Activated B cell treated with CpG ODN at 0.5 μM for 24 hours (primary cell): ENCODE measurements around the gene CHD5. TPM values are rescaled to one million over a fixed set of nuclear protein-coding genes. Genes with fewer than 3 reads are reported as not detected.
A peak's percentile ranks its signal among the peaks of the same experiment; 100 is the strongest.

Source experiments
- ATAC-seq: fragments of 200-7000 bp; cut with Tn5 transposase; one replicate; pipeline ENCODE4 v1.10.0; 2021; ENCODE audit warnings: low read depth, mild to moderate bottlenecking, moderate library complexity
- CTCF ChIA-PET: fragments of 350-600 bp; sonication (Branson Sonifier 250); formaldehyde crosslinking; loops from one replicate; lab custom pipeline; 2021; ENCODE audit warnings: antibody characterized with exemption; lab: Charles Lee
- POLR2A ChIA-PET: fragments of 350-600 bp; sonication (Branson Sonifier 250); formaldehyde crosslinking; loops from one replicate; lab custom pipeline; 2021; ENCODE audit warnings: antibody characterized with exemption; lab: Charles Lee
- DNase-seq: peaks from one replicate; pipeline ENCODE4 v3.0.0; 2022
- H3K27ac Mint-ChIP-seq: one replicate; pipeline ENCODE4 v1.8.0; 2020; ENCODE audit warnings: mixed read lengths
- H3K27me3 Mint-ChIP-seq: one replicate; pipeline ENCODE4 v1.8.0; 2021; ENCODE audit warnings: mixed read lengths
- H3K36me3 Mint-ChIP-seq: one replicate; pipeline ENCODE4 v1.8.0; 2021; ENCODE audit warnings: low read depth, mixed read lengths
- H3K4me1 Mint-ChIP-seq: one replicate; pipeline ENCODE4 v1.8.0; 2021; ENCODE audit warnings: mixed read lengths
- H3K4me3 Mint-ChIP-seq: one replicate; pipeline ENCODE4 v1.8.0; 2020; ENCODE audit warnings: mild to moderate bottlenecking, mixed read lengths
- H3K9me3 Mint-ChIP-seq: one replicate; pipeline ENCODE4 v1.8.0; 2020; ENCODE audit warnings: mixed read lengths
- intact Hi-C: fragments of 100-400 bp; cut with micrococcal nuclease; formaldehyde crosslinking; loops from one replicate; pipeline ENCODE4 v1.15.1; 2024
- total RNA-seq: library from RNA; stranded (reverse); gene quantifications from 2 replicates; pipeline ENCODE4 v1.2.3, GENCODE V29; 2022
- TF ChIP-seq, protein P1 (sequence below): fragments of 200-600 bp; IDR thresholded peaks from one replicate; pipeline ENCODE4 v1.8.0; 2022; ENCODE audit warnings: antibody characterized with exemption, mild to moderate bottlenecking

CHD5 gene
- total RNA-seq, 1 donor from 2014 or later, result 0.31 TPM

DNA sequence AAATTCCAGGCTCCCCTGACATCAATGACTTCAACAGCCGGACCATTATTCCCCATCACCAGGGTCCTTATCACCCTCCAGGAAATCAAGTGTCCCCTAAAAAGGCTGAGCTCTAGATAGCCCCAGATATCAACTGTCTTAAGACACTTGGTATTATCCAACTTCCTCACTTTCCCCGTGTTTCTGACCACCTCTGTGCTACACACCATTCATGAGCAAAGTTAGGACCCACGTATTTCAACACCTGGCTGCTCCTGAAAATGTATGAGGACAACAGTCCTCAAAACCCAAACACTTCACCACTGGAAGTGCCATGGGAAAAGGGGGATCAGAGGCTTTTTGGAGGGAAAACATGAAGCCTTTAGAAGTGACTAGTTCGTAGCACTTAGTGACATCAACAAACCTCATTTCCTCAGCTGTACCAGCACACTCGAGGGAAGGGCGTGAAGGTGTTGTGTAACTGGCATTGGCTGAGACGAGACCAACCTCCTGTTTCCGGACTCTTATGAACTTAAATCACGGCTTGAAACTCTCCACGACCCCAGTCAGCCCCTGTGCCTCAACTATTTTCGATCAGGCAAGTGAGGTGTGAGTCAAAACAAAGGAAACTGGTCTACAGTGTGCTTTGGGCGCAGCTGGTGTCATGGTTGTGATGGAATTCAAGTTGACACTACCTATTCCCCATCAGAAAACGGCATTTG, 4.1 kb upstream of the CHD5 start:
- Mint-ChIP-seq H3K4me1 (peaks cover 22% of the 10 kb centered on the region), H3K4me3 (no peak overlapping the region), H3K36me3 (peaks cover 51% of the 10 kb centered on the region), H3K9me3 (no peaks in the 10 kb centered on the region), H3K27ac (no peak overlapping the region), H3K27me3 (peaks cover 12% of the 10 kb centered on the region)
- ChIA-PET CTCF (no interaction called here), POLR2A (no interaction called here)
- ATAC-seq (no peak), DNase-seq (no peak)
- TF ChIP-seq, protein P1, sequence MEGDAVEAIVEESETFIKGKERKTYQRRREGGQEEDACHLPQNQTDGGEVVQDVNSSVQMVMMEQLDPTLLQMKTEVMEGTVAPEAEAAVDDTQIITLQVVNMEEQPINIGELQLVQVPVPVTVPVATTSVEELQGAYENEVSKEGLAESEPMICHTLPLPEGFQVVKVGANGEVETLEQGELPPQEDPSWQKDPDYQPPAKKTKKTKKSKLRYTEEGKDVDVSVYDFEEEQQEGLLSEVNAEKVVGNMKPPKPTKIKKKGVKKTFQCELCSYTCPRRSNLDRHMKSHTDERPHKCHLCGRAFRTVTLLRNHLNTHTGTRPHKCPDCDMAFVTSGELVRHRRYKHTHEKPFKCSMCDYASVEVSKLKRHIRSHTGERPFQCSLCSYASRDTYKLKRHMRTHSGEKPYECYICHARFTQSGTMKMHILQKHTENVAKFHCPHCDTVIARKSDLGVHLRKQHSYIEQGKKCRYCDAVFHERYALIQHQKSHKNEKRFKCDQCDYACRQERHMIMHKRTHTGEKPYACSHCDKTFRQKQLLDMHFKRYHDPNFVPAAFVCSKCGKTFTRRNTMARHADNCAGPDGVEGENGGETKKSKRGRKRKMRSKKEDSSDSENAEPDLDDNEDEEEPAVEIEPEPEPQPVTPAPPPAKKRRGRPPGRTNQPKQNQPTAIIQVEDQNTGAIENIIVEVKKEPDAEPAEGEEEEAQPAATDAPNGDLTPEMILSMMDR, result no peak
- intact Hi-C loops, result no loop called here

DNA sequence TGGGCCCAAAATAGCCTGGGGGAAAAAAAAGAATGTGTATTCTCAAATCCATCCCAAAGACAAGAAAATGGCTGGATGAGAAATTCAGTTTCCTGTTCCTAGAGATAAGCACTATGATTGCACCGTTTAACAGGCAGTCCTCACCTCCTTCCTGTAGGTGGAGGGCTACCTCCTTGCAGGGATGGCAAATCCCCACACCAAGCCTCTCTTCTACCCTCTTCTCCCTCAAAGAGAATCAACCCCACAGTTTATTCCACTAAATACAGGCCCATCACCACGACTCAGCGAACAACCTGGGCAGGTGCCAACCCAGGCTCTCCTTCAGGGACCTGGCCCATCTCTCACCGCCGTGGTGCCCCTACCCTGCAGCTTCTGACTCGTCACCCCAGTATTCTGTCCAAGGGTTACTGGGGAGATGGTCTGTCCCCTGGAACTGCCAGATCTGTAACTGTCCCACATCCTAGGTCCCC, 3.4 kb upstream of the CHD5 start:
- ATAC-seq (no peak), DNase-seq (no peak)
- H3K36me3 Mint-ChIP-seq, result peaks cover 44% of the 10 kb centered on the region
- no peak overlapping the region for H3K27ac Mint-ChIP-seq
- H3K9me3 Mint-ChIP-seq, result no peaks in the 10 kb centered on the region
- intact Hi-C loops, result no loop called here
- ChIA-PET CTCF (no interaction called here), POLR2A (no interaction called here)
- H3K4me1 Mint-ChIP-seq, result peaks cover 26% of the 10 kb centered on the region
- TF ChIP-seq, protein P1, result no peak
- peaks cover 17% of the 10 kb centered on the region for H3K27me3 Mint-ChIP-seq
- H3K4me3 Mint-ChIP-seq, result no peak overlapping the region

DNA sequence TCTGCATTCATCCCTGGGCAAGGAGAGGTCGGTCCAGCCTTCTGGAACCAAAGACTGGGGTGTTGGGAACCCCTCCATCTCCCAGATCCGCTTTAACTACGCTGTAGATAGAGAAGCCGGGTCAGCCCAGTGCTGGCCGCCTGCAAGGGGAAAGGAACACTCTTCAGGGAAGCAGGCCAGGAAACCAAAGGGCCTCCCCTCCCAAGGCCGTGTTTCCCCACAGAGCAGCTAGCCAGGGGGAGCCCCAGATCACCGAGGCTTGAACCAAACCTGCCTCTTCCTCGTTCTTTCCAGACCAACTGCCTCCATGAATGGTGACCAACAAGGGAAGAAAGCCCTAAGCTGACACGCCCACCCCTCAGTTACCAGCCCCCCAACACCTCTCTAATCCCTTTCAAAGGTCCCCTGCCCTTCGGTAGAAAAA, 1.2 kb upstream of the CHD5 start:
- Mint-ChIP-seq H3K4me3 (peak overlapping the region; percentile 44), H3K36me3 (peaks cover 26% of the 10 kb centered on the region), H3K27ac (no peak overlapping the region), H3K27me3 (peaks cover 37% of the 10 kb centered on the region), H3K9me3 (no peaks in the 10 kb centered on the region), H3K4me1 (peaks cover 28% of the 10 kb centered on the region)
- ChIA-PET CTCF (no interaction called here), POLR2A (no interaction called here)
- ATAC-seq, result no peak
- intact Hi-C loops, result no loop called here
- DNase-seq, result no peak
- TF ChIP-seq, protein P1, result no peak

DNA sequence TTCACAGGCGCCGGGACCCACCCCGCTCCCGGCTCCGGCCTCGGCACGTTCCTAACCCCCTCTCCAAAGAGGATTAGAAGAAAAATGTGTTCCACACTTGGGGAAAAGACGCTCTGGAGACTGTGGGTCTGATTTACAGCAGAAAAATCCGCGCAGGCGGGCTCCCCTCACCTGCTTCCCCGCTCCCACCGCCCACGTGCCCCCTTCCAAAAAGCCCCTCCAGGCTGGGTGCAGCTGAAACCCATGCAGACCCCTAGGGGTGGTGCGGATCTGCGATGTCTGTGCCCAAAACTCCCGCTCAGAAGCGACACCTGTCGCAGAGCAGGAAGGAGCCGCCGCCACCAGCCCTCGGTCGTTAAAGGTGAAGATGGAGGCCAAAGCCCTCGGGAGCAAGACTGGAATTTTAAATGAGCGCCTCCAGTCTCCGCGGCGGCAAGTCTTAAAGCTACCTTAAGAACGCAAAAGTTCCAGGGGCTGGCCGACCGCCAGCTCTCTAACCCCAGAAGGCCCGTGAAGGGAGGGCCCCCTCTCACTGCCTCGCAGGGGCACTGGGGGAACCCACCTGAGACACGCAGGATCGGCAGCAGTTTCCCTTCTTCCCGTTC, 688 bp upstream of the CHD5 start:
- POLR2A ChIA-PET, result no interaction called here
- H3K4me1 Mint-ChIP-seq, result peaks cover 28% of the 10 kb centered on the region
- ATAC-seq (no peak), DNase-seq (no peak)
- no peaks in the 10 kb centered on the region for H3K9me3 Mint-ChIP-seq
- intact Hi-C loops, result no loop called here
- TF ChIP-seq, protein P1, result no peak
- no peak overlapping the region for H3K27ac Mint-ChIP-seq
- H3K4me3 Mint-ChIP-seq, result peak overlapping the region; percentile 58
- peaks cover 21% of the 10 kb centered on the region for H3K36me3 Mint-ChIP-seq
- H3K27me3 Mint-ChIP-seq, result peaks cover 37% of the 10 kb centered on the region
- CTCF ChIA-PET, result no interaction called here

DNA sequence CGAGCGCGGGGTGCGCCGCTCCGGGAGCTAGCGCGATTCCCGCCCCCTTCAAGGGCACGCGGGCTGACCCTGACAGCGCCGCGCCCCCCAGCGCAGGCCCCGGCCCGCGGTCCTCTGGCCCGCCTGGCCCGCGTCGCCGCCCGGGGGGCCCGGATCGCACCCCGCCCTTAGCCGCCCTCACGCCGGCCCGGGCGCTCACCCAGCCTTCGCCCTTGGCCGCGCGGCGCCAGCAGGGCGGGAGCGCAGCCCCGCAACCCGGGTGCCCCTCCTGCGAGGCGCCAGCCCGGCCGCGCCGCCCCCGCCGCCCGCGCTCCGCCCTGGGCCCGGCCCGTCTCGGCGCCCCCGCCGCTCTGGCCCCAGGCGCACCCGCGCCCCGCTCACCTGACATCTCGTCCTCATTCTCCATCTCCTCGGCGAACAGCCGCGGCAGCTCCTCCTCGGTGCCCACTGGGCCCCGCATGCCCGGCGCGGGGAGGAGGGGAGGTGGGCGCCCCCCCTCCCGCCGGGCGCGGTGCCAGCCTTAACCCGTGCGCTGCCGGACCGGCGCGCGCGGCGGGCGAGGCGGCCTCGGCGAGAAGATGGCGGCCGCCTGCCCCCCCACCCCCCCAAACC, 451 bp downstream of the CHD5 start:
- DNase-seq (no peak), ATAC-seq (no peak)
- no peaks in the 10 kb centered on the region for H3K9me3 Mint-ChIP-seq
- TF ChIP-seq, protein P1, result no peak
- ChIA-PET CTCF (no interaction called here), POLR2A (no interaction called here)
- no peak overlapping the region for H3K27ac Mint-ChIP-seq
- no peak overlapping the region for H3K4me3 Mint-ChIP-seq
- H3K36me3 Mint-ChIP-seq, result peaks cover 11% of the 10 kb centered on the region
- H3K27me3 Mint-ChIP-seq, result peaks cover 37% of the 10 kb centered on the region
- intact Hi-C loops, result no loop called here
- peaks cover 28% of the 10 kb centered on the region for H3K4me1 Mint-ChIP-seq
